ENCODE results near the gene NHSL2.

DNA sequence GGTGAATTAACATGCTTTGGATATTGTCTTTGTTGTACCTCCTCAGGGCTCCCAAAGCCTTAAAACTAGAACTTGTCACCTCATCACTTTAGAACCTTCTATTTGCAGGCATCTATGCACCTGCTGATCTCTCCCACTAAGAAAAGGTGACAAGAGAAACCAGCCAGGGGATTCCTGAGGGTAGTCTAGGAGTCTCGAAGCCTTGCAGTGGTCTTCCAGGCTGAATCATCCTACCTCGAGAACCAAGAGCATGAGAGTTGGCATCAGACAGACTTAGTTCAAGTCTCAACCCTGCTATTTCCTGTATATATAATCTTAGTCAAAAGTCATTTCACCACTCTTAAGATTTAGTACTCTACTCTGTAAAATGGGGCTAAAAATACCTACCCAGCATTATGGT is 191.5 kb downstream of the NHSL2 start:
- TF ChIP-seq, protein P1, sequence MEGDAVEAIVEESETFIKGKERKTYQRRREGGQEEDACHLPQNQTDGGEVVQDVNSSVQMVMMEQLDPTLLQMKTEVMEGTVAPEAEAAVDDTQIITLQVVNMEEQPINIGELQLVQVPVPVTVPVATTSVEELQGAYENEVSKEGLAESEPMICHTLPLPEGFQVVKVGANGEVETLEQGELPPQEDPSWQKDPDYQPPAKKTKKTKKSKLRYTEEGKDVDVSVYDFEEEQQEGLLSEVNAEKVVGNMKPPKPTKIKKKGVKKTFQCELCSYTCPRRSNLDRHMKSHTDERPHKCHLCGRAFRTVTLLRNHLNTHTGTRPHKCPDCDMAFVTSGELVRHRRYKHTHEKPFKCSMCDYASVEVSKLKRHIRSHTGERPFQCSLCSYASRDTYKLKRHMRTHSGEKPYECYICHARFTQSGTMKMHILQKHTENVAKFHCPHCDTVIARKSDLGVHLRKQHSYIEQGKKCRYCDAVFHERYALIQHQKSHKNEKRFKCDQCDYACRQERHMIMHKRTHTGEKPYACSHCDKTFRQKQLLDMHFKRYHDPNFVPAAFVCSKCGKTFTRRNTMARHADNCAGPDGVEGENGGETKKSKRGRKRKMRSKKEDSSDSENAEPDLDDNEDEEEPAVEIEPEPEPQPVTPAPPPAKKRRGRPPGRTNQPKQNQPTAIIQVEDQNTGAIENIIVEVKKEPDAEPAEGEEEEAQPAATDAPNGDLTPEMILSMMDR (IDR thresholded peaks at IDR 0.05; ENCODE audit: low read depth, low read length), result no peak
- TF ChIP-seq EZH2phosphoT487 (IDR thresholded peaks at IDR 0.05; ENCODE audit: low read depth), result no peak
